Cardiac septum (tissue), 1 donor: Measurements from ENCODE around the gene SLC26A2. TPM values are rescaled to one million over a fixed set of nuclear protein-coding genes. Genes with fewer than 3 reads are reported as not detected.

Experiments used
- DNase-seq: peaks from one replicate; pipeline ENCODE4 v3.0.0-alpha.2; 2020; ENCODE audit warnings: low spot score
- intact Hi-C: fragments of 100-400 bp; cut with DNase I; formaldehyde crosslinking; loops from one replicate; pipeline ENCODE4 v1.14.0; 2022
- total RNA-seq: library from RNA; stranded (reverse); fragmentation: NEBNext Ultra II Directional; extraction: Animal tissue kit (Norgen Biotek cat#: 25700); gene quantifications from one replicate; pipeline ENCODE4 v1.2.1, GENCODE V29; 2021
- donor health status: DM: no; HTN: no; CAD: no.

The SLC26A2 gene
- total RNA-seq, 1 donor from 2014 or later = 5.8 TPM

- intact Hi-C loops = no loop called here
- DNase-seq = no peak
Measured at GRCh38 chr5:149957855-149958254, 2.7 kb upstream of the SLC26A2 start.

- intact Hi-C loops = loop anchor here (5.0 kb wide), 2 partner anchors 122 to 322 kb away; no protein-coding TSS in a partner anchor
- DNase-seq = no peak
Measured at GRCh38 chr5:149959406-149960236, 937 bp upstream of the SLC26A2 start.

GRCh38 chr5:149961186-149961685 is 678 bp downstream of the SLC26A2 start:
- DNase-seq = no peak
- intact Hi-C loops = loop anchor here (5.0 kb wide), 2 partner anchors 124 to 324 kb away; no protein-coding TSS in a partner anchor

- DNase-seq = no peak
- intact Hi-C loops = loop anchor here (5.0 kb wide), 2 partner anchors 125 to 325 kb away; no protein-coding TSS in a partner anchor
Measured at GRCh38 chr5:149961957-149962409, 1.4 kb downstream of the SLC26A2 start.

- intact Hi-C loops = loop anchor here (5.0 kb wide), 2 partner anchors 125 to 325 kb away; no protein-coding TSS in a partner anchor
- DNase-seq = no peak
Measured at GRCh38 chr5:149962601-149963300, 2.2 kb downstream of the SLC26A2 start.

GRCh38 chr5:149963729-149964128 is 3.2 kb downstream of the SLC26A2 start:
- intact Hi-C loops = loop anchor here (5.0 kb wide), 2 partner anchors 126 to 326 kb away; no protein-coding TSS in a partner anchor
- no peak for DNase-seq

- DNase-seq = no peak
- intact Hi-C loops = no loop called here
Measured at GRCh38 chr5:149966946-149967345, 6.4 kb downstream of the SLC26A2 start.

DNA sequence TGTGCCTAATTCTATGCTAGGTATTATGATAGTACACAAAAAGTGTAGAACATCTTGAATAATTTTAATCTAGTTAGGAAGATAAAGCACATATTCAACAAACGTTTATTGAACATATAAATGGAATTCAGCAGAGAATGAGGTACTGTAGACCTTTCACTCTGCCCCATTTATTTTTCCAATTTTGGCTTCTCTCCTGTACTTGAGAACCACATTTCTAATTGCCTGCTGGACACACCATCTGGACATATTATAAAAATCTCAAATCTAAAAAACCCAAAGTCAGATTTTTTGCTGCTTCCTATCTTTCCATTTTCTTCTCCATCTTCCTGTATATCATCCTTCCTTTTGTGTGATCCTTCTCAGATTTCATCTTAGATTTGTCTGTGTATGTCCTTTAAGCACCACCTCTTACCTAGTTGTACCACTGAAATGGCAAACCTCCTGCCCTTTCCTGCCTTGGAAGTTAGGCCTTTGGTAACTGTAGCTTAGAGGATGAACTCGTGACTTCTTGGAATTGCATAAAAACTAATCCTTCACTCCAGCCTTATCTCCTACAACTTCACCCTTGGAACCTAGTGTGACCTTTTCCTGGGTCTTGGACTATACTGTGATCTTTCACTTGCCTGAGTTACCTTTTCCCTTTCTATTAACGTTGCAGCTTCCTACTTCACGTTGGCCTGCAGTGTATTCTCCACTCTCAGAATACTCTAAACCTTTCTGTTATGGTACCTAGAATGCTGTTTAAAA is 8.8 kb downstream of the SLC26A2 start:
- intact Hi-C loops = no loop called here
- no peak for DNase-seq

DNA sequence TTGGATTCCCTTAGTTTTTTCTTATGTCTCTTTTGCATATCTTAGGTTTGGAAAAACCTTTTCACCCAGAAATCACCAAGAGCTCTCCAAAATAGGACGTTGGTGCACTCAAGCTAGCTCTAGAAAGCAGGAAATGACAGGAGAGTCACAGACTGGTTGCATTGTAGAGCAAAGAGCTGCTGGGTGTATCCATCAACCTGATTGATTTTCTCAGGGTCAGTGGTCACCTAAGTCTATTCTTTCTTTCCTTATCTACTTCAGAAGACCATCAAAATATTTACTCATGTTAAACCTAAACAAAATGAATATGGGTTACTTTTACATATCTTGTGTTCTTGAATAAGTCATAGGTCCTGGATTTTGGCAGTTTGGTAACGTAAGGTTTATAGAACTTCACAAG is 14.9 kb downstream of the SLC26A2 start:
- DNase-seq = no peak
- intact Hi-C loops = no loop called here

DNA sequence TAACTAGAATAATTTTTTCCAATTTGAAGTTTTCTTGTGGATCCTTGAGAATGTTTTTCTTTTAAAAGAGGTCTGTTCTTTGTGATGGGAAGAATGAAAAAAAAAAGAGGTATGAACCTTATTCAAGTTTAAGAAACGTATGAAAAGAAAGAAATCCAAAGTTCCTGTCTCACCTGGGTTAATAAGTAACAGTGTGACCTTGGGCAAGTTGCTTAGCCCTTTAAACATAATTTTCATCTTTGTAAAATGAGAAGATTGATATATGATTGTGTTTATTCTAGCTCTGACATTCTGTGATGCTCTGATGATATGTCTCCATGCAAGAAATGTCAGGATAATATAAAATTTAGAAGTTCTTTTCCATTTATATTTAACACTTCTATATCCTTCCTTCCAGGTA is 19.3 kb downstream of the SLC26A2 start:
- no peak for DNase-seq
- intact Hi-C loops = no loop called here

GRCh38 chr5:149981206-149981605 is 20.6 kb downstream of the SLC26A2 start:
- DNase-seq = no peak
- intact Hi-C loops = no loop called here

DNA sequence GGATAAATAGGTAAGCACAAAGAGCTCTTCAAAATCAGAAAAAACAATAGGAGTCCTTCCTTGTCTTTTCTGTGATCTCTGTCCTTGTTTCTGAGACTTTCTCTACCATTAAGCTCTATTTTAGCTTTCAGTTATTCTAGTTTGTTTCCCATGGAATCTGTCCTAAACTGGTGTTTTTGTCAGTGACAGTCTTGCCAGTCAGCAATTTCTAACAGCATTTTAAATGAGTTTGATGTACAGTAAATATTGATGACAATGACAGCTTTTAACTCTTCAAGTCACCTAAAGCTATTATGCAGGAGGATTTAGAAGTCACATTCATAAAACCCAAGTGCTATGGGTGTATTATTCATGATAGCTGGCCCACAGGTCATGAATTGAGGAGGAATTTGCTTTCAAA is 21.9 kb downstream of the SLC26A2 start:
- intact Hi-C loops = no loop called here
- no peak for DNase-seq

- DNase-seq = no peak
- intact Hi-C loops = no loop called here
Measured at GRCh38 chr5:149988126-149988525, 27.6 kb downstream of the SLC26A2 start.

DNA sequence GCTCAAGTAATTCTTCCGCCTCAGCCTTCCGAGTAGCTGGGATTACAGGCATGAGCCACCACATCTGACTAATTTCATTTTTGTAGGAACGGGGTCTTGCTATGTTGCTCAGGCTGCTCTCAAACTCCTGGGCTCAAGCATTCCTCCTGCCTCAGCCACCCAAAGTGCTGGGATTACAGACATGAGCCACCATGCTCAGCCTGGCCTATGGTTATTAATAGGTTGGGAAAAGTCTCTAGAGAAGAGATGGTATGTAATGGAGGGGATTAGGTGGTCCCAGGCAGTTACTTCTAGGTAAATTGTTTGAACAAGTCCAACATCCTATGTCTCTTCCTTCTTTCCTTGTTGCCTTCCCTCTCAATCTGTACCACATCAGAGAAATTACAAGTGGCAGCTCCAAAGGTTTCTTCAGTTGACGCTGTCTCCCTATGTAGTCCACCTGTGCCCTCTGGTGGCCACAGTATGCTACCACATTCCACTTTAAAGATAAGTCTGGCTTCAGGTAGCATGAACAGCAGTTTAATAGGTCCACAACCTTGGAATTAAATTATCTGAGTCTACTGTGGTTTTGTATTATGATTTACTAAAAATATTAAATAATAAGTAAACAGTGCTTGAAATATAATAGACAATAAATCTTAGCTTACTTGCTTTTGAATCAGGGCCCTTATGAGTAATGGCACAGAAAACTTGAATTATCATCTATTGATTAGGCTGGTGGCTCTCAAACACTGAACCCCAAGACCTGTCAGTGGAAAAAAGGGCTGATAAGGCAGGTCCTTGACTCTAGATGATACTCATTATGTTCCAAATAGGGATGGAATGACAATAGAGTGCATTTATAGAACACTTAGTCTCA is 30.2 kb downstream of the SLC26A2 start:
- no peak for DNase-seq
- intact Hi-C loops = loop anchor here (2.0 kb wide), 2 partner anchors 156 to 354 kb away; no protein-coding TSS in a partner anchor

DNA sequence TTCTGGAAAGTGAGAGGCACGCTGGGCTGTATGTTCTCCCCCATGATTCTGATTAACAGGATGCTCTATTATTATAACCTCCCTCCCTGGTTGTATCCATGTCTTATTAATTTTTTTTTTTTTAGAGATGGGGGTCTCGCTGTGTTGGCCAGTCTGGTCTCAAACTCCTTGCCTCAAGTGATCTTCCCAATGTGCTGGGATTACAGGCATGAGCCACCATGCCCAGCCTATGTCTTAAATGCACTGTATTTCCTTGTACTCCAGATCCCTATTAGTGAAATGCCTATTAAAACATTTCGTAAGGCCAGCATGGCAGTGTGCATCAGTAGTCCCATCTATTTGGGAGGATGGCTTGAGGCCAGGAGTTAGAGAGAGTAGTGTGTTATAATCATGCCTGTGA is 32.9 kb downstream of the SLC26A2 start:
- DNase-seq = no peak
- intact Hi-C loops = no loop called here

- no peak for DNase-seq
- intact Hi-C loops = no loop called here
Measured at GRCh38 chr5:149995385-149996204, 35.0 kb downstream of the SLC26A2 start.

GRCh38 chr5:149996205-149996890 is 35.8 kb downstream of the SLC26A2 start:
- intact Hi-C loops = no loop called here

More at GRCh38 chr5:149996205-149996890, 35.8 kb downstream of the SLC26A2 start:
- no peak for DNase-seq
